GM18520 (cell line): ENCODE results near the gene ATP6V0E2.
"Not testable (repeated sequence)": the region's sequence is repeated elsewhere in the genome, so short reads cannot be mapped to it uniquely, and the experiment has no call there.

Experiments
- ATAC-seq: cut with Tn5 transposase; IDR thresholded peaks from one replicate; pipeline ENCODE4 v1.9.1; 2021; ENCODE audit not compliant: unreplicated experiment

ATP6V0E2 gene

DNA sequence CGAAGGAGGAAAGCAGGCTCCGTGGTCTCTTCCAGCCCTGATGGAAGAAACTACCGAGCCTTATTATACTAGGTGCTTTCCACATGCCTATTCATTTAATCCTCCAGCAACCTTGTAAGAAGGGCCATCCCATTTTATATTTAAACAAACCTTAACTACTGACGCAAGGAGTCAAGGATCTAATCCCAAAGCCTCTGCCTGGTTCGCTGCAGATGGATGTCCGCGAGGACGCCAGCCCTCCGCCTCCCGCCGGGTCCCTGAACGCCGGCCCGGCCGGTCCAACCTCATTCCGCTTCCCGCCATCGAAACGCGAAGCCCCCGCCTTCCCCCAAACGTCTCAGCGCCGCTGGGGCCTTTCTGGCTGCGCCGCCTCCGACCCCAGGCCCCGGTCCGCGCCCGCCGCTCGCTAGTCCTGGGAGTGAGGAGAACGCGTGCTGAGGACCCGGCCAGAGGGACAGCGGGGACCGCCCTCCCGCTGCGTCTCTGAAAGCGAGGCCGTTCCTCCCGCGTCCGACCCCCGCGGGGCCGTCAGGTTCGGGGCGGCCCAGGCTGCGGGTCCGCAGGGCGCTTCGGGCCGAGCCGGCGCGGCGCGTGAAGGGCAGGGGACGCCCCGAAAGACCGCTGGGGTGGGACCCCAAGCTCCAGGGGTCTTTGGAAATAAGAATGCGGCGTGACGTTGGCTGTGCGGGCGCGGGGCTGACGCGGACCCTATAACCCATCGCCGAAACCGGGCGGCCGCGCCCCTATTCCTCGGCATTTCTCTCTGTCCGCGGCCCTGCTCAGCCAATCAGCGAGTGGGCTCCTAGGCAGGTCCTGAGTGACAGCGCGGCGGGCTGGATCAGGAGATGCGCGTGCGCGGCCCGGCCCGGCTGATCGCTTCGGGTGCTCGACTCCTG lies at the start of gene ATP6V0E2:
TSS of gene ATP6V0E2 (plus strand) at position 896 of the 896 bp plus-strand sequence. CDS start 97 bp downstream, outside the sequence.
- ATAC-seq = peak; percentile 89

DNA sequence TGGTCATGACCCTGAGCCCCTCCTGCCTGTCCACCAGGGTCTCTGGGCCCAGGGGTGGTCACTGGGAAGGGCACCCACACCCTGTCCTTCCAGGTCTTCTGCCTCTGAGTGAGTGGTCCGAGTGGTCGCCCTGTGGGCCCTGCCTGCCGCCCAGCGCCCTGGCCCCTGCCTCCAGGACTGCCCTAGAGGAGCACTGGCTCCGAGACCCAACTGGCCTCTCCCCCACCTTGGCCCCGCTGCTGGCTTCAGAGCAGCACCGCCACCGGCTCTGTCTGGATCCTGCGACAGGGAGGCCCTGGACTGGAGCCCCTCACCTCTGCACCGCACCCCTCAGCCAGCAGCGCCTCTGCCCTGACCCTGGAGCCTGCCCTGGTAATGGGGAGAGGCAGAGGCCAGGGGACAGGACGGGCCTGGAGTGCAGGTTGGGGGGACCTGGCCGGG lies 49.4 kb upstream of the ATP6V0E2 start:
- no peak for ATAC-seq

GRCh38 chr7:149824748-149825566 lies 48.8 kb upstream of the ATP6V0E2 start:
- no peak for ATAC-seq

GRCh38 chr7:149825567-149826343 lies 48.0 kb upstream of the ATP6V0E2 start:
- ATAC-seq = no peak

GRCh38 chr7:149826344-149827088 lies 47.3 kb upstream of the ATP6V0E2 start:
- no peak for ATAC-seq

DNA sequence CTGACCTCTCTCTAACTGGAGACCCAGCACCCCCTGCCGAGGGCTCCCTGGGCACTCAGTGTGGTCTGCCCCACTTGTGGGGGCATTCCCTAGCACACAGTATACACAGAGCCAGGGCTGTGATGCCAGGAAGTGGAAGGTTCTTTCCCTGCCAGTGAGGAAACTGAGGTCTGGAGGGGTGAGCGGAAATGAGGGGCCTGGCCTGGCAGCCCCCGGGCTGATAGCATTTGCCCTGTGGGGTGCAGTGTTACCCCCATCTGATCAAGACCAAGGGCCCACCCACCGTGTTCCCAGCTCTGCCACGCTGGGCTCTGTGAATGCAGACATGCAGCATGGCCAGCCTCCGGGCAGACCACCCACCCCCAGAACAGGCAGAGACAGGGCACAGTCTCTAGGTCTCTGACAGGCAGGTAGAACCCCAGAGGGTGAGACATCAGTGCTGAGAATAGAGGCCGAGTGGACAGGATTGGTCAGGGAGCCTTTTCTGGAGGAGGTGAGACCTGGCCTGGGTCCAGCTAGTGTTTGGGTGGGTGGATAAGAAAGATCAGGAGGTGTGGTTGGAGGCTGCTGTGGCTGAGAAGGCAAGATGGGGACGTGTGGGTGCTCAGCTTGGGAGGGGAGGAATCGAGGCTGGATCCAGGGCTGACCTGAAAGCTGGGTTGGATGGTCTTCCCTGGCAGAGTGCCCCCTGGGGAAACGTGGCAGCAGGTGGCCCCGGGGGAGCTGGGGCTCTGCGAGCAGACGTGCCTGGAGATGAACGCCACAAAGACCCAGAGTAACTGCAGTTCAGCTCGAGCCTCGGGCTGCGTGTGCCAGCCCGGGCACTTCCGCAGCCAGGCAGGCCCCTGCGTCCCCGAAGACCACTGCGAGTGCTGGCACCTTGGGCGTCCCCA lies 46.4 kb upstream of the ATP6V0E2 start:
- no peak for ATAC-seq

- no peak for ATAC-seq
These were observed 45.1 kb upstream of the ATP6V0E2 start for GRCh38 chr7:149828357-149829309.

GRCh38 chr7:149830527-149830926 lies 43.2 kb upstream of the ATP6V0E2 start:
- ATAC-seq = not testable (repeated sequence)

GRCh38 chr7:149830997-149831740 lies 42.6 kb upstream of the ATP6V0E2 start:
- no peak for ATAC-seq

GRCh38 chr7:149831741-149832219 lies 42.0 kb upstream of the ATP6V0E2 start:
- ATAC-seq = no peak

GRCh38 chr7:149832332-149833041 lies 41.3 kb upstream of the ATP6V0E2 start:
- ATAC-seq = no peak

DNA sequence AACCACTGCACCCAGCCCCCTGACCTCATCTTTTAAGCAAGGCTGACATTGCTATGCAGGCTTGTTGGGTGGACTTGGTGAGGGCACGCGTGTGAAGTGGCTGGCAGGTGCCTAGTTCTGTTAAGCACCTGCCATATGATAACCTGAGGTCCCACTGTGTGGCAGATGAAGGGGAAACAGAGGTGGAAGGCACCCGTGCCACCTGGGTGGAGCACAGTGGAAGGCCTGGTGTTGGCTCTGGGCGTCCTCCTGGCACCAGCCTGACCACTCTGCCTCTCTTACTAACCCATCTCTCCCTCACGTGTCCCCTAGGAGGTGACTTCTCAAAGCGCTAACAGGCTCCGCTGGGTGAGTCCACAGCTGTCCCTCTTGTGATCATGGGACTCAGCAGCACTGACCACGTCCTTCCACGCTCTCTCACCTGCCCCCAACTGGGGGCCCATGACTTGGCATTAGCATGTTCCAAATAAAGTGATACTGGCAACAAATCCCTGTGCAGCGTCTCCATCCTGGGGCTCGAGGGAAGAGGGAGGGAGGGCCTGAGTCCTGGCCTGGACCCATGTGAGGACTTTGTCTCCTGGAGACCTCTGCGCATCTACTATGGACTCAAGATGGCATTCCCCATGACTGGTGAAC lies 40.2 kb upstream of the ATP6V0E2 start:
- ATAC-seq = no peak

- ATAC-seq = no peak
These were observed 39.2 kb upstream of the ATP6V0E2 start for GRCh38 chr7:149834601-149835000.

- ATAC-seq = no peak
These were observed 37.3 kb upstream of the ATP6V0E2 start for GRCh38 chr7:149836434-149836833.

DNA sequence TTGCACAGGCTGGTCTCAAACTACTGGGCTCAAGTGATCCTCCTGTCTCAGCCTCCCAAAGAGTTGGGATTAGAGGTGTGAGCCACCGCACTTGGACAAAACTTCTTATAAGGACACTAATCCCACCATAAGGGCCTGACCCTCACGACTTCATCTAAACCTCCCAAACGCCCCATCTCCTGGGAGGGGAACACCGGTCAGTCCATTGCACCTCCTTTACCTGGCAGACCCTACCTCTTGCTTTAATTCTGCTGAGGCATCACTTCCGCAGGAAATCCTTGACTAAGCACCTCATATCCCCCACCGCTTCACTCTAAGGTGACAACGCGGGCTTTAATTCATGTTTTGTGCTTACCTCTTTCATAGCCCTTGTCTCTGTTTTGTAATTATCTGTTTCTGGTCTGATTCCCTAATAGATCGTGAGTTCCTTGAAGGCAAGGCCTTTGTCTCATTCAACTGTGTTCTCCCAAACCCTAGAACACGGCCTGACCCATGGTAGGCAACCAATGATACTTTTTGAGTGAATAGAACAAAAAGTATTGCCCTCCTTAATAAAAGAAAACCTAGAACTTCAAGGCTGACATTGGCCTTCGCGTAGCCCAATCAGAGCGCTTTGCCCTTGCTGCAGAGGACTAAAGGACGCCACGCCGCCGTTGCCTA lies 36.1 kb upstream of the ATP6V0E2 start:
- ATAC-seq = no peak
